SK-N-SH (cell line): ENCODE results near the gene SRSF7. TPM values are rescaled to one million over a fixed set of nuclear protein-coding genes. Genes with fewer than 3 reads are reported as not detected.
A peak's percentile ranks its signal among the peaks of the same experiment; 100 is the strongest.
"Not testable (repeated sequence)": the region's sequence is repeated elsewhere in the genome, so short reads cannot be mapped to it uniquely, and the experiment has no call there.

Experiments used
- CTCF ChIA-PET: fragments of 300-600, 350-600 bp; formaldehyde crosslinking; extraction: SDS; loops from one replicate; lab custom pipeline; 2021; lab: Yijun Ruan, JAX
- POLR2A ChIA-PET: fragments of 350-600 bp; sonication (Branson Sonifier 250); formaldehyde crosslinking; extraction: SDS; loops from one replicate; lab custom pipeline; 2020; ENCODE audit warnings: antibody characterized with exemption, inconsistent platforms; lab: Yijun Ruan, JAX
- DNase-seq: peaks from one replicate; pipeline ENCODE4 v3.0.0; 2012
- H2AFZ ChIP-seq: fragments of 200-600 bp; sonication (generic); 2 replicates; pipeline ENCODE4 v1.8.1; 2016; ENCODE audit warnings: antibody characterized with exemption, mild to moderate bottlenecking, low read depth
- H3F3A ChIP-seq: fragments of 200-600 bp; sonication (generic); replicated peaks from 2 replicates; pipeline ENCODE3; 2016; ENCODE audit warnings: antibody characterized with exemption, mild to moderate bottlenecking; ENCODE audit not compliant: insufficient read depth
- H3K27ac ChIP-seq, 2 experiments: fragments of 200-500 bp in 1 of 2; fragments of 200-600 bp in 1 of 2; sonication (Bioruptor generic) in 1 of 2; sonication (generic), shearing (Covaris generic) in 1 of 2; 2 replicates each; pipeline versions ENCODE4 v1.5.1 to v1.6.1; 2014 to 2016; ENCODE audit warnings: low read depth in 2 of 2, inconsistent platforms in 1 of 2, low read length in 1 of 2, mild to moderate bottlenecking in 1 of 2, mixed read lengths in 1 of 2
- H3K27me3 ChIP-seq: fragments of 200-600 bp; sonication (generic), shearing (Covaris generic); 2 replicates; pipeline ENCODE4 v1.6.1; 2016; ENCODE audit warnings: mixed run types; ENCODE audit not compliant: insufficient read depth
- H3K36me3 ChIP-seq, 2 experiments: fragments of 200-500 bp in 1 of 2; fragments of 200-600 bp in 1 of 2; sonication (Bioruptor generic) in 1 of 2; sonication (generic) in 1 of 2; replicated peaks in 1 of 2; 2 replicates each; pipeline versions ENCODE3 to v1.5.1; 2014 to 2016; ENCODE audit warnings: low read length in 1 of 2, mild to moderate bottlenecking in 1 of 2; ENCODE audit not compliant: insufficient read depth in 2 of 2, control insufficient read depth in 1 of 2
- H3K4me1 ChIP-seq, 2 experiments: fragments of 200-500 bp in 1 of 2; fragments of 200-600 bp in 1 of 2; sonication (Bioruptor generic) in 1 of 2; sonication (generic), shearing (Covaris generic) in 1 of 2; 2 replicates each; pipeline versions ENCODE4 v1.5.1 to v1.6.1; 2014 to 2016; ENCODE audit warnings: low read depth in 1 of 2, low read length in 1 of 2, mixed run types in 1 of 2; ENCODE audit not compliant: insufficient read depth in 2 of 2, control insufficient read depth in 1 of 2
- H3K4me2 ChIP-seq: fragments of 200-600 bp; sonication (generic), shearing (Covaris generic); 2 replicates; pipeline ENCODE4 v1.6.1; 2017; ENCODE audit warnings: mixed run types
- H3K4me3 ChIP-seq, 2 experiments: fragments of 200-500 bp in 1 of 2; fragments of 200-600 bp in 1 of 2; sonication (Bioruptor generic) in 1 of 2; sonication (generic), shearing (Covaris generic) in 1 of 2; 2 replicates each; pipeline versions ENCODE4 v1.5.1 to v1.8.1; 2014 to 2016; ENCODE audit warnings: low read depth in 2 of 2, inconsistent platforms in 1 of 2, low read length in 1 of 2, mild to moderate bottlenecking in 1 of 2, mixed read lengths in 1 of 2, moderate library complexity in 1 of 2
- H3K79me2 ChIP-seq: fragments of 200-600 bp; sonication (generic); 2 replicates; pipeline ENCODE4 v1.8.1; 2017; ENCODE audit warnings: mild to moderate bottlenecking; ENCODE audit not compliant: insufficient read depth
- H3K9ac ChIP-seq: fragments of 200-600 bp; sonication (generic); 2 replicates; pipeline ENCODE4 v1.6.1; 2017; ENCODE audit warnings: mixed run types
- H3K9me2 ChIP-seq: fragments of 200-600 bp; sonication (generic); 2 replicates; pipeline ENCODE4 v1.6.1; 2017; ENCODE audit warnings: mixed run types
- H3K9me3 ChIP-seq: fragments of 200-600 bp; sonication (generic); 2 replicates; pipeline ENCODE4 v1.6.1; 2017; ENCODE audit warnings: mixed run types, mild to moderate bottlenecking, moderate library complexity
- H4K20me1 ChIP-seq: fragments of 200-600 bp; sonication (generic); 2 replicates; pipeline ENCODE4 v1.6.1; 2017; ENCODE audit warnings: mild to moderate bottlenecking, mixed run types; ENCODE audit not compliant: insufficient read depth
- CHD2 ChIP-seq: fragments of 150-350 bp; IDR thresholded peaks from 2 replicates; pipeline ENCODE4 v1.6.1; 2018; ENCODE audit warnings: low read length; ENCODE audit not compliant: partially characterized antibody
- EP300 ChIP-seq, 2 experiments: IDR thresholded peaks; 2 replicates each; pipeline versions ENCODE4 v1.4.0 to v1.6.1; 2012; ENCODE audit warnings: borderline replicate concordance in 1 of 2, low read depth in 1 of 2, low read length in 1 of 2
- EZH2phosphoT487 ChIP-seq: fragments of 200-600 bp; sonication (generic); IDR thresholded peaks from 2 replicates; pipeline ENCODE4 v1.6.1; 2017; ENCODE audit warnings: low read depth, mixed run types, mild to moderate bottlenecking, antibody characterized with exemption, moderate library complexity, borderline replicate concordance
- FOXM1 ChIP-seq: IDR thresholded peaks from 2 replicates; pipeline ENCODE4 v1.4.0; 2012; ENCODE audit warnings: low read depth, mild to moderate bottlenecking
- GABPA ChIP-seq: IDR thresholded peaks from 2 replicates; pipeline ENCODE4 v1.4.0; 2012; ENCODE audit warnings: low read depth, mild to moderate bottlenecking
- JUND ChIP-seq: IDR thresholded peaks from 2 replicates; pipeline ENCODE4 v1.4.0; 2012
- MEF2A ChIP-seq: IDR thresholded peaks from 2 replicates; pipeline ENCODE4 v1.4.0; 2012; ENCODE audit warnings: low read depth, borderline replicate concordance
- MXI1 ChIP-seq: IDR thresholded peaks from 2 replicates; pipeline ENCODE4 v1.6.1; 2012; ENCODE audit warnings: mild to moderate bottlenecking, low read depth, low read length, improper control_type of control experiment
- NRF1 ChIP-seq: IDR thresholded peaks from 2 replicates; pipeline ENCODE4 v1.6.1; 2012; ENCODE audit warnings: low read depth, mild to moderate bottlenecking, low read length
- POLR2AphosphoS5 ChIP-seq: IDR thresholded peaks from 2 replicates; pipeline ENCODE4 v1.6.1; 2012; ENCODE audit warnings: low read depth, low read length
- RXRA ChIP-seq: IDR thresholded peaks from 2 replicates; pipeline ENCODE4 v1.4.0; 2012; ENCODE audit warnings: low read depth, mild to moderate bottlenecking, borderline replicate concordance
- SMC3 ChIP-seq: IDR thresholded peaks from 2 replicates; pipeline ENCODE4 v1.6.1; 2012; ENCODE audit warnings: low read depth, low read length, improper control_type of control experiment
- TCF12 ChIP-seq: IDR thresholded peaks from 2 replicates; pipeline ENCODE4 v1.4.0; 2012
- TEAD4 ChIP-seq: IDR thresholded peaks from 2 replicates; pipeline ENCODE4 v1.4.0; 2012; ENCODE audit warnings: mild to moderate bottlenecking, borderline replicate concordance; ENCODE audit not compliant: insufficient read depth
- ZBTB33 ChIP-seq: IDR thresholded peaks from 2 replicates; pipeline ENCODE4 v1.4.0; 2012; ENCODE audit warnings: low read depth, borderline replicate concordance
- WGBS: methylation state at CpG from one replicate; pipeline ENCODE4 v1.1.6; 2017; ENCODE audit warnings: low lambda C conversion rate; 5-methylcytosine and 5-hydroxymethylcytosine counted together
- polyA plus RNA-seq, 3 experiments: library from polyadenylated mRNA; depleted of rRNA; stranded (reverse); fragments of >200 nt; gene quantifications; 2 replicates each; pipeline ENCODE4 v1.2.3, GENCODE V29; 2012
- TF ChIP-seq, protein P1 (sequence below): IDR thresholded peaks from 2 replicates; pipeline ENCODE4 v1.4.0; 2012; ENCODE audit warnings: low read depth
- TF ChIP-seq, protein P2 (sequence below): fragments of 150-350 bp; IDR thresholded peaks from 2 replicates; pipeline ENCODE4 v1.6.1; 2017; ENCODE audit warnings: antibody characterized with exemption, low read length, low read depth, borderline replicate concordance
- TF ChIP-seq, protein P3 (sequence below): fragments of 200-600 bp; sonication (generic); IDR thresholded peaks from 2 replicates; pipeline ENCODE4 v1.6.1; 2017; ENCODE audit warnings: antibody characterized with exemption, mild to moderate bottlenecking, moderate library complexity

SRSF7 gene
- polyA plus RNA-seq, 1 of the 3 experiments (the other 2 are of a cell fraction), result 199 TPM

DNA sequence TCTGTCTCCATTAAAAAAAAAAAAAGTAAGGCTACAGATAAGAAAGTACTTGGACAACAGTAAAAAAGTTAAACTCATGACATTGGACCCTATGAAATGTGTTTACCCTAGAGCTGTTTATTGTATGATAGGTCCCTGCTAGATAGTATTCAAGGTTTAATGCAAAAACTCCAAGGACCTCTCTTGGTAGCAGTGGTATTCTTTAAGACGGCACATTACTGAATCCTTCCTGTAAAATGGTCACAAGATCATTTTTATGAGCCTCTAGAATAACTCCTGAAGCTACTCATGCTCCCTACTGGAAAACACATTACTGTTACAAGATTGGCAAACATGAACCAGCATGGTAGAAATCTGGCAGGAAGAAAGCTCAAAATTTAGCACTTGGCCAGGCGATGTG lies 46.5 kb downstream of the SRSF7 start:
- H3K27ac ChIP-seq, result no peak overlapping the region
- ChIA-PET CTCF (interaction anchor here (0.7 to 2.7 kb wide), 6 partner anchors 12 to 168 kb away, joined by 3 to 7 read pairs (median 3); no protein-coding TSS in a partner anchor), POLR2A (interaction anchor here (0.9 kb wide), 1 partner anchor 47 kb away, joined by 3 read pairs; the partner anchor contains the start of gene SRSF7)
- no peaks in the 10 kb centered on the region for H3K9me2 ChIP-seq
- no peaks in the 10 kb centered on the region for H3K27me3 ChIP-seq
- WGBS, result 100% methylated on average over 2 of the region's 2 CpGs
- no peak overlapping the region for H3K4me3 ChIP-seq
- TF ChIP-seq CHD2 (no peak), MXI1 (no peak), MEF2A (no peak), JUND (no peak), ZBTB33 (no peak), POLR2AphosphoS5 (no peak), GABPA (no peak), NRF1 (no peak), TEAD4 (no peak), EZH2phosphoT487 (no peak), EP300 (IDR thresholded peaks at IDR 0.05; ENCODE audit: borderline replicate concordance in 1 of 2, low read depth in 1 of 2, low read length in 1 of 2) (no peak), SMC3 (no peak), TCF12 (no peak), RXRA (no peak), FOXM1 (no peak)
- TF ChIP-seq, protein P1, sequence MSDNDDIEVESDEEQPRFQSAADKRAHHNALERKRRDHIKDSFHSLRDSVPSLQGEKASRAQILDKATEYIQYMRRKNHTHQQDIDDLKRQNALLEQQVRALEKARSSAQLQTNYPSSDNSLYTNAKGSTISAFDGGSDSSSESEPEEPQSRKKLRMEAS, result no peak
- TF ChIP-seq, protein P2, sequence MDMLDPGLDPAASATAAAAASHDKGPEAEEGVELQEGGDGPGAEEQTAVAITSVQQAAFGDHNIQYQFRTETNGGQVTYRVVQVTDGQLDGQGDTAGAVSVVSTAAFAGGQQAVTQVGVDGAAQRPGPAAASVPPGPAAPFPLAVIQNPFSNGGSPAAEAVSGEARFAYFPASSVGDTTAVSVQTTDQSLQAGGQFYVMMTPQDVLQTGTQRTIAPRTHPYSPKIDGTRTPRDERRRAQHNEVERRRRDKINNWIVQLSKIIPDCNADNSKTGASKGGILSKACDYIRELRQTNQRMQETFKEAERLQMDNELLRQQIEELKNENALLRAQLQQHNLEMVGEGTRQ, result no peak
- TF ChIP-seq, protein P3, sequence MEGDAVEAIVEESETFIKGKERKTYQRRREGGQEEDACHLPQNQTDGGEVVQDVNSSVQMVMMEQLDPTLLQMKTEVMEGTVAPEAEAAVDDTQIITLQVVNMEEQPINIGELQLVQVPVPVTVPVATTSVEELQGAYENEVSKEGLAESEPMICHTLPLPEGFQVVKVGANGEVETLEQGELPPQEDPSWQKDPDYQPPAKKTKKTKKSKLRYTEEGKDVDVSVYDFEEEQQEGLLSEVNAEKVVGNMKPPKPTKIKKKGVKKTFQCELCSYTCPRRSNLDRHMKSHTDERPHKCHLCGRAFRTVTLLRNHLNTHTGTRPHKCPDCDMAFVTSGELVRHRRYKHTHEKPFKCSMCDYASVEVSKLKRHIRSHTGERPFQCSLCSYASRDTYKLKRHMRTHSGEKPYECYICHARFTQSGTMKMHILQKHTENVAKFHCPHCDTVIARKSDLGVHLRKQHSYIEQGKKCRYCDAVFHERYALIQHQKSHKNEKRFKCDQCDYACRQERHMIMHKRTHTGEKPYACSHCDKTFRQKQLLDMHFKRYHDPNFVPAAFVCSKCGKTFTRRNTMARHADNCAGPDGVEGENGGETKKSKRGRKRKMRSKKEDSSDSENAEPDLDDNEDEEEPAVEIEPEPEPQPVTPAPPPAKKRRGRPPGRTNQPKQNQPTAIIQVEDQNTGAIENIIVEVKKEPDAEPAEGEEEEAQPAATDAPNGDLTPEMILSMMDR, result no peak
- no peaks in the 10 kb centered on the region for H4K20me1 ChIP-seq
- no peak overlapping the region for H3K9ac ChIP-seq
- H3K9me3 ChIP-seq, result no peaks in the 10 kb centered on the region
- no peaks in the 10 kb centered on the region for H3K36me3 ChIP-seq
- H3K4me2 ChIP-seq, result no peak overlapping the region
- no peak for DNase-seq
- H3K4me1 ChIP-seq, result peaks cover 0 to 7% of the 10 kb centered on the region in 2 experiments; a peak in 1 of 4 replicates
- H3K79me2 ChIP-seq, result no peaks in the 10 kb centered on the region
- H2AFZ ChIP-seq, result no peak overlapping the region
- peaks cover 9% of the 10 kb centered on the region for H3F3A ChIP-seq

DNA sequence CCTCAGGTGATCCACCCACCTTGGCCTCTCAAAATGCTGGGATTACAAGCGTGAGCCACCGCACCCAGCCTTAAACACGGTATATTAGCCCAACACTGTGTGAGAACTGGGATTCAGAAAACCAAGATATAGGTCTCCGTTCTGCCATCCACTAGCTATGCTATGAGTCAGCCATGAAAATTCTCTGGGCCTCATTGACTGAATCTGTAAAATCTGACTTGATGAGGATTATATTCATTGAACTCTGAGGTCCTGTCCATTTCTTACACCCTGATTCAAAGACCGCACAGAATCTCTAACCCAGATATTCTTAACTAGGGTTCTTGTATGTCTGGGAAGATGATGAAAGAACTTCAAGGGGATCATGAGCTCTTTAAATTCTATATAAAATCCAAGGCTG lies 47.8 kb downstream of the SRSF7 start:
- H3K27me3 ChIP-seq, H3F3A ChIP-seq, H3K4me1 ChIP-seq, H3K36me3 ChIP-seq, H3K9me3 ChIP-seq, H3K9ac ChIP-seq, CTCF ChIA-PET, H4K20me1 ChIP-seq, H3K9me2 ChIP-seq, H3K4me3 ChIP-seq, H3K79me2 ChIP-seq, DNase-seq: not testable (repeated sequence)
- 0 out of 2 replicates have a peak overlapping the region, but pooled peaks have one; percentile 47 for H3K4me2 ChIP-seq
- 88% methylated on average over 5 of the region's 5 CpGs for whole genome bisulfite sequencing
- POLR2A ChIA-PET, result interaction anchor here (1.6 kb wide), 1 partner anchor 48 kb away, joined by 5 read pairs; the partner anchor contains the start of gene SRSF7
- peak overlapping the region; percentile 21; the same call in 1 of the 2 replicates for H2AFZ ChIP-seq
- peak overlapping the region in 1 of 2 experiments; percentile 44; a peak in 2 of 4 replicates for H3K27ac ChIP-seq
